ENCODE data around the gene NACC2.

The NACC2 gene

DNA sequence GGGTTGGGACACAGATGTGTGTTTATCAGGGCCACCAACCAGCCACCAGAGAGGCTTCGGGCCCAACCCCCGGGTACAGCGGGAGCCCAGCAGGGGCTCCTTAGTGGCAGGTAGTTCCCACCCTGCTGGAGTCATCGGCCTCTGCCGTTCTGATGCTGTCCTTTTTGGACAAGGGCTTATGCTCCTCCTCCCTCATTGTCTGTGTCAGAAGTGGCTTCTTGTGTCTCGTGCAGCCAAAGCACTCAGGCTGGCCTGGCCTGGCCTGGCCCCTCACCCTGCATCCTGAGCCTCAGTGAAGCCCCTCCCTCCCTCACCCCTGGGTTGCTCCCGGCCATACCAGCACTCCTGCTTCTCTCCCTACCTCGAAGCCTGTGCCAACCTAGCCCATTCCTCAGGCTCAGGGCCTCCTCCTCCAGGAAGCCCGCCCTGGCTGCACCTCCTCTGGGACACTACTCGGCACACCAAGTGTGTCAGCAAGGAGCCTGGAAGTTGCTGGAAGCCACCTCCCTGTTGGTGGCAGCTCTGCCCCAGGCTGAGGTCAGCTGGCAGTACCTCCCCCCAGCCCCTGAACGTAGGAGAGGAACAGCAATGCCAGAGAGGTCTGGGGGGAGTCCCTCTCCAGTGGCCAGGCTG is 129.8 kb downstream of the NACC2 start:
- H3K9me3 ChIP-seq (ENCODE audit: control insufficient read depth, low read length) = no peaks in the 10 kb centered on the region
- H3K36me3 ChIP-seq (ENCODE audit: control insufficient read depth, insufficient read depth, low read length, severe bottlenecking) = no peaks in the 10 kb centered on the region
- no peak overlapping the region for H3K9ac ChIP-seq (ENCODE audit: low read length)
- H3K4me3 ChIP-seq (ENCODE audit: low read length) = no peak overlapping the region
- H3K27me3 ChIP-seq (replicated peaks; ENCODE audit: control insufficient read depth, insufficient read depth, low read length) = peaks cover 25% of the 10 kb centered on the region
- DNase-seq (ENCODE audit: low read depth) = no peak
- H3K4me1 ChIP-seq (ENCODE audit: control insufficient read depth, insufficient read depth, low read length) = peaks cover 6% of the 10 kb centered on the region

DNA sequence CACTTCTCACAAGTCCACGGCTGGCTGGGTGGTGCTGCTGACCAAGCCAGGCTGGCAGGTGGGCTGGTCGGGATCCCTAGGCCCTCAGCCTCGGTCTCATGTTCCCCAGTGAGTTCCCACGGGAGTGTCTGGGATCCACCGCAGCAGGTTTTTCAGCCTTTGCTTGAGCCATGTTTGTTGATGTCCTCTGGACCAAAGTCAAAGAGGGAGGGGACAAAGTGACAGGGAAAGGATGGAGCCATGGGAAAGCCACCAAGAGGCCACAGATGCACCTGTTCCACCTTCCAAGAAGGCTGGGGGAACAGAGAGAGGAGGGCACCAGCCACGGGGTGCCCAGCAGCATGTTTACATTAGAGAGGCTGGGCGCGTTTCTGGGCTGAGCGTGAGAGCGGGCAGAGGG is 131.2 kb downstream of the NACC2 start:
- no peak for DNase-seq (ENCODE audit: low read depth)
- Histone ChIP-seq H3K36me3 (ENCODE audit: control insufficient read depth, insufficient read depth, low read length, severe bottlenecking) (no peaks in the 10 kb centered on the region), H3K9me3 (ENCODE audit: control insufficient read depth, low read length) (no peaks in the 10 kb centered on the region), H3K9ac (ENCODE audit: low read length) (no peak overlapping the region), H3K4me1 (ENCODE audit: control insufficient read depth, insufficient read depth, low read length) (peaks cover 13% of the 10 kb centered on the region), H3K4me3 (ENCODE audit: low read length) (no peak overlapping the region), H3K27me3 (replicated peaks; ENCODE audit: control insufficient read depth, insufficient read depth, low read length) (peaks cover 25% of the 10 kb centered on the region)

DNA sequence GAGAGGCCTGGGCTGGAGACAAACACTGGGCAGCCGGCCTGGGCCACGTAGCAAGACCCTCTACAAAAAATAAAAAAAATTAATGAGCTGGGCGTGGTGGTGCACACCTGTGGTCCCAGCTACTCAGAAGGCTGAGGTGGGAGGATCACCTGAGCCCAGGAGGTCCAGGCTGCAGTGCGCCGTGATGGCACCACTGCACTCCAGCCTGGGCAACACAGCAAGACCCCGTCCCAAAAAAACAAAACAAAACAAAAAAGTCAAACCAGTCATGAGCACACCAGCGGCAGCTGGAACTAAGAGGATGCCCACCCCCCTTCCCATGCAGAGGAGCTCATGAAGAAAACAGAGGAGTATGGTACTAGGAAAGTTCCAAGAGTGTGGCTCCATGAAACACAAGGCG is 131.8 kb downstream of the NACC2 start:
- Histone ChIP-seq H3K4me3 (ENCODE audit: low read length) (no peak overlapping the region), H3K9ac (ENCODE audit: low read length) (no peak overlapping the region)
- DNase-seq (ENCODE audit: low read depth) = no peak

DNA sequence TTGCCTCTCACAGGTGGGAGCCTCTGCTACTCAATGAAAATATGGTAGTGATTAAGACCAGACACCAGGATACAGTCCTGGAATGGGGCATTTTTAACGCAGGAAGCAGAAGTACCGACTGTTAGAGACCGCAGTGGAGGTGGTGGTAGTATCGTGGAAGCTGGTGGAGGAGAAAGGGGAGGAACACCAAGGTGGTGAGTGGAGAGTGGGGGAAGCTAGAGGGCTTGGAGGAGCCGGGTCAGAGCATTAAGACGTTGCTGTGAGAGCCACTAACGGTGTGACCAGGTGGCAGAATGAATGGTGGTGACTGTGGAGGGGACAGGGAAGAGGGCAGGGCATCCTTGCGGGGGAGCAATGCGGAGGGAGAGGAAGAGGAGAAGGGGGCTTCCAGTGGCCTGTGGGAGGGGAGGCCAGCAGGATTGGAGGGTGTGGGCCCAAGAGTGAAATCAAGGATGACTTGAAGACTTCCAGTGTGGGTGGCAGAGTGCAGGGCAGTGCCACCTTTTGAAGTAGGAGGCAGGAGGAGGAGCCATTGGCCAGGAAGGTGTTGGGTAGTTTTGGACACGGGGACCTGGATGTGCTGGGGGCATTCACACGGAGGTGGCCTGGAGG is 132.3 kb downstream of the NACC2 start:
- Histone ChIP-seq H3K9ac (ENCODE audit: low read length) (no peak overlapping the region), H3K27me3 (replicated peaks; ENCODE audit: control insufficient read depth, insufficient read depth, low read length) (peaks cover 25% of the 10 kb centered on the region), H3K4me3 (ENCODE audit: low read length) (no peak overlapping the region), H3K4me1 (ENCODE audit: control insufficient read depth, insufficient read depth, low read length) (peaks cover 7% of the 10 kb centered on the region), H3K9me3 (ENCODE audit: control insufficient read depth, low read length) (no peaks in the 10 kb centered on the region), H3K36me3 (ENCODE audit: control insufficient read depth, insufficient read depth, low read length, severe bottlenecking) (no peaks in the 10 kb centered on the region)
- DNase-seq (ENCODE audit: low read depth) = no peak

More for the DNA sequence above, 131.8 kb downstream of the NACC2 start:
- no peaks in the 10 kb centered on the region for H3K36me3 ChIP-seq (ENCODE audit: control insufficient read depth, insufficient read depth, low read length, severe bottlenecking)
- H3K27me3 ChIP-seq (replicated peaks; ENCODE audit: control insufficient read depth, insufficient read depth, low read length) = peaks cover 25% of the 10 kb centered on the region
- H3K4me1 ChIP-seq (ENCODE audit: control insufficient read depth, insufficient read depth, low read length) = peaks cover 8% of the 10 kb centered on the region
- no peaks in the 10 kb centered on the region for H3K9me3 ChIP-seq (ENCODE audit: control insufficient read depth, low read length)

DNA sequence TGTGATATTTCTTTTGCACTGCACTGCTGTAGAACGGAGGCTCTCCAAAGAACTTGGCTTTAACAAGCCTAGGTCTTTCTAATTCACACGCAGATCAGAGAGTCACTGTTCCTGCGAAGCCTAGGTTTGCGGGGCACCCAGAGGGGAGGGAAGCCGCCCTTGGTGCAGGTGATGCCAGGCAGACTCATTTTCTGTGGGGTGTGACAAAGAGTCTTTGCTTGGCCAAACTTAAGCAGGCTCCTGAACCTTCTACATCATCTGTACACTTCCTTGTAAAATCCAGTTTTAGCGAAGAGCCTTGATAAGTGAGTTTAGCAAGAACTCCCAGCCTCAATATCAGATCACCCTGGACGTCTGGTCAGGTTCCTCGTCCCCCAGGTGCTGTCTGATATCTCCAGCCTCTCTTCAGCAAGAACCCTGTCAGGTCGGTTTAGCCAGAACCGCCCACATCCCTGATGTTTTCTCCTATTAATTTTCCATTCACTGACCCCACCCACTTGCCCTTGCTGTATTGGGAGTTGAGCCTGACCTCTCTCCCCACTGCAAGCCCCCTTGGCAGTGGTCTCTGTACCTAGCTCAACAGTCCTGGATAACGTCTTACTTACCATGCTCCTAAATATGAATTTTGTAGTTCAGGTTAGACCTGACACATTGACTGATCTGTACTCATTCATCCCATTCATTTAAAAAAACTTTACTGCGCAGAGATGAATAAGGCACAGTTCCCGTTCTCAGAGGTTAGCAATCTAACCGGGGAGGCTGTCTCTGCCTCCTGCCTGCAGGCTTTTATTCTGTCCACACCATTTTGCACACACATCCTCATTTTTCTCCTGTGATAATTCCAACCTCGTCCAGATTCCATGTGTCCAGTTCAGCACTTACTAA is 133.0 kb downstream of the NACC2 start:
- H3K27me3 ChIP-seq (replicated peaks; ENCODE audit: control insufficient read depth, insufficient read depth, low read length) = peaks cover 25% of the 10 kb centered on the region
- no peak for DNase-seq (ENCODE audit: low read depth)
- H3K4me3 ChIP-seq (ENCODE audit: low read length) = no peak overlapping the region
- H3K36me3 ChIP-seq (ENCODE audit: control insufficient read depth, insufficient read depth, low read length, severe bottlenecking) = no peaks in the 10 kb centered on the region
- H3K9me3 ChIP-seq (ENCODE audit: control insufficient read depth, low read length) = no peaks in the 10 kb centered on the region
- peaks cover 7% of the 10 kb centered on the region for H3K4me1 ChIP-seq (ENCODE audit: control insufficient read depth, insufficient read depth, low read length)
- no peak overlapping the region for H3K9ac ChIP-seq (ENCODE audit: low read length)

DNA sequence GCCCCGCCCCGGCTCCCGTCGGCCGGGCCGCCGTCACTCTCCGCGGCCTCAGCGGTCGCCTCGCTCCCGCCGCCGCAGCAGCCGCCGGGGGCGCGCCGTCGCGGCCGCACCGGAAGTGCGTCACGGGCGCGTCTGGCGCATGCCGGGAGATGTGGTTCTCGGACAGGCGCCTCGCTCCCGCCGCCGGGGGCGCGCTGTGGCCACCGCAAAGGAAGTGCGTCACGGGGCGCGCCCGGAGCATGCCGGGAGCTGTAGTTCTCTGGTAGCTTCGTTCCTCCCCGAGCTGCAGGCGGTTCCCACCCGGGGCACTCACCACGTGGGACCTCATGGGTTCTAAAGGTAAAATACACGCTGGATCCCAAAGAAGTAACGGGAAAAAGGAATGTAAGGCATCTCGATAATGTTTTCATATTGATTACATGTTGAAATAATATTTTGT is 133.8 kb downstream of the NACC2 start, which contains the start of gene UBAC1:
UBAC1 (minus strand) TSS at position 97 of the 439 bp plus-strand sequence. CDS start 211 bp downstream, outside the sequence.
- peaks cover 25% of the 10 kb centered on the region for H3K27me3 ChIP-seq (replicated peaks; ENCODE audit: control insufficient read depth, insufficient read depth, low read length)
- H3K36me3 ChIP-seq (ENCODE audit: control insufficient read depth, insufficient read depth, low read length, severe bottlenecking) = no peaks in the 10 kb centered on the region
- no peaks in the 10 kb centered on the region for H3K9me3 ChIP-seq (ENCODE audit: control insufficient read depth, low read length)
- H3K9ac ChIP-seq (ENCODE audit: low read length) = peak within 1 kb of the TSS; percentile 92
- DNase-seq (ENCODE audit: low read depth) = peak; percentile 98
- H3K4me1 ChIP-seq (ENCODE audit: control insufficient read depth, insufficient read depth, low read length) = peaks cover 7% of the 10 kb centered on the region
- peak within 1 kb of the TSS; percentile 93 for H3K4me3 ChIP-seq (ENCODE audit: low read length)

DNA sequence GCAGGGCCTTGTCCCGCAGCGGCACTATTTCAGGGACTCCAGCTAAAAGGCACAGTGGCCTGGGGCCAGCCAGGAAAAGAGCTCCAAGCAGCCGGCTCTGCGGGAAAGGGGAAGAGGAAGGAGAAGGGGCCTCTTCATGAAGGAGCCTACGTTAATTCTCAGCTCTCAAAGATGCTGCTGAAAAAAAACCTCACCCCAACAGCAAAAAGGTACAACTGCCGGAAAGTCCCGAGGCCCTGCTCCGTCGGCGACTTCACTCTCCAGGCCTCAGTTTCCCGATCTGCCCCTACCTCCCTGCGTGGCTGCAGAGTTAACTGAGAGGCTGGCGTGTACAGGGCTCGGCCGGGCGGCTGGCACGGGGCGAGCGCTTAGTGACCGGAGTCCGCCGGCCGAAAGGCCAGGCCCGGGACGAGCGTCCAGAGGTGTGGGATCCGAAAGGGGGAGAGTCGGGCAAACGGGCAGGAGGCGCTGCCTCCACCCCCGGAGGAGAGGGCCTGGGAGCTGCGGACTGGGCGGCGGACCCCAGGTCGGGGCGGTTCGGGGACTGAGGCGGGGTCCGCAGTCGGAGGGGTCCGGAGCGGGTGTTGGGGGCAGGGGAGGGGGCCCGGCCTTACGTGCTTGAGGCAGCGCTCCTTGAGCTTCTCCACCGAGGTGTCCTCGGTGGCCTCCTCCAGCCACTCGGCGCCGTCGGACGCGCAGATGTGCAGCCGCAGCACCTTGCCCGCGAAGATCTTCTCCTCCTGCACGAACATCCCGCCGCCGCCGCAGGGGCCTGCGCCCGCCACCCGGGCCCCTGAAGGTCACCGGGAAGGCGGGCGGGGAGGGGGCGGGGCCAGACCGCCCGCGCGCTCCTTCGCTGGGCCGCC is 134.4 kb downstream of the NACC2 start:
- Histone ChIP-seq H3K9ac (ENCODE audit: low read length) (peak overlapping the region; percentile 92), H3K4me3 (ENCODE audit: low read length) (peak overlapping the region; percentile 93), H3K4me1 (ENCODE audit: control insufficient read depth, insufficient read depth, low read length) (peaks cover 7% of the 10 kb centered on the region), H3K36me3 (ENCODE audit: control insufficient read depth, insufficient read depth, low read length, severe bottlenecking) (no peaks in the 10 kb centered on the region), H3K9me3 (ENCODE audit: control insufficient read depth, low read length) (no peaks in the 10 kb centered on the region), H3K27me3 (replicated peaks; ENCODE audit: control insufficient read depth, insufficient read depth, low read length) (peaks cover 25% of the 10 kb centered on the region)
- peak; percentile 70 for DNase-seq (ENCODE audit: low read depth)

DNA sequence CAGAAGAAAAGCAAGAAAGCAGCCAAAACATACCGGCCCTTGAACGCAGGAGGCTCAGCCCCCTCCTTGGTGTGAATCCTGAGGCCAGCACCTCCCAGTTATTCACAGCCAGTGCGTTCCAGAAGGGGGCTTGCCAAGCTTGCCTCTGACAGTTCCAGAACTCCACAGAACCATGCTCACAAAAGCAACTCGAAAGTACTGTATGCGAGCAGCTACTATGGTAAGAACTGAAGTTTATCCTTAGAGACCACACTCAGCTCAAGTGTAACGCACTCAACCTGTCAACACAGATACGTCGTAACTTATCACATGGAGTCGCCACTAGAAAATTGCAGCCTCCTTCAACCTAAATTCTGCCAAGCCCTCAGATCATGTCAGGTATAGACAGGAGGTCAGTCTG is 135.3 kb downstream of the NACC2 start:
- Histone ChIP-seq H3K4me1 (ENCODE audit: control insufficient read depth, insufficient read depth, low read length) (peaks cover 7% of the 10 kb centered on the region), H3K4me3 (ENCODE audit: low read length) (peak overlapping the region; percentile 93), H3K9ac (ENCODE audit: low read length) (peak overlapping the region; percentile 92), H3K27me3 (replicated peaks; ENCODE audit: control insufficient read depth, insufficient read depth, low read length) (peaks cover 19% of the 10 kb centered on the region), H3K9me3 (ENCODE audit: control insufficient read depth, low read length) (no peaks in the 10 kb centered on the region), H3K36me3 (ENCODE audit: control insufficient read depth, insufficient read depth, low read length, severe bottlenecking) (no peaks in the 10 kb centered on the region)
- no peak for DNase-seq (ENCODE audit: low read depth)

DNA sequence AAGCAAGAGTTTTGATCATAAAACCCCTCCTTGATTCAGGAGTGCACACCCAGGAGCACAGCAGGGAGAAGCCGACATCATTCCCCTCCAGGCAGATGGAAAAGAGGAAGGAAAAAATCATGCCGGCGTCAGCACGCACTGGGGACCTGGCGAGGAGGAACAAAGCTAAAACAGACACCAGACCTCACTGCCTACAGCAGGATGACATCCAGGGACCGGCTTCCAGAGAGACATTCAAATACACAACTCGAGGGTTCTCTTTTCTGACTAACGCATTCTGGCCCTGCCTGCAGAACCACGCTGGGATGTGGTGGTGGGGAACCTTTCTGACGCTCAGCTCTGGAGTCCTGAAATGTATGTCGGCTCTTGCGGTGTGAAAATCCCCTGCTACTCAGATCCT is 136.6 kb downstream of the NACC2 start:
- DNase-seq (ENCODE audit: low read depth) = no peak
- peaks cover 7% of the 10 kb centered on the region for H3K4me1 ChIP-seq (ENCODE audit: control insufficient read depth, insufficient read depth, low read length)
- H3K9ac ChIP-seq (ENCODE audit: low read length) = no peak overlapping the region
- H3K36me3 ChIP-seq (ENCODE audit: control insufficient read depth, insufficient read depth, low read length, severe bottlenecking) = peaks cover 3% of the 10 kb centered on the region
- H3K4me3 ChIP-seq (ENCODE audit: low read length) = no peak overlapping the region
- no peaks in the 10 kb centered on the region for H3K9me3 ChIP-seq (ENCODE audit: control insufficient read depth, low read length)
- H3K27me3 ChIP-seq (replicated peaks; ENCODE audit: control insufficient read depth, insufficient read depth, low read length) = peaks cover 6% of the 10 kb centered on the region

DNA sequence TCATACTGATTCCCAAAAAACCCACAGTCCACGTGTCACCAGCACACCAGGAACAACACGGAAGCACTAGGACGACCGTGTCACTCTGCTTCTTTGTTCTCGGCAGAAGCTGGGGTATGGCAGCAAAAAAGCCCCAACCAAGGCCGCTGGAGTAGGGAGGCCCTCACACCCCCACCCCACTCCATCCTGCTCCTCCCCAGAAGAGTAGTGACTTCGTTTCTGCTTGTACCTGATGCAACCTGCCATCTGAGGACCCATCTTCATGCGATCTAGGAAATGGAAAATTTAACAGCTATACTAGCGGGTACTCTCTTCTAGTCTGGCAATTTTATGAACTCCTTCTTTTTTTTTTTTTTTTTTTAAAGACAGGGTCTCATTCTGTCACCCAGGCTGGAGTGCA is 137.7 kb downstream of the NACC2 start:
- peaks cover 11% of the 10 kb centered on the region for H3K36me3 ChIP-seq (ENCODE audit: control insufficient read depth, insufficient read depth, low read length, severe bottlenecking)
- no peak overlapping the region for H3K9ac ChIP-seq (ENCODE audit: low read length)
- DNase-seq (ENCODE audit: low read depth) = no peak
- H3K4me3 ChIP-seq (ENCODE audit: low read length) = no peak overlapping the region
- no peaks in the 10 kb centered on the region for H3K9me3 ChIP-seq (ENCODE audit: control insufficient read depth, low read length)
- peaks cover 6% of the 10 kb centered on the region for H3K27me3 ChIP-seq (replicated peaks; ENCODE audit: control insufficient read depth, insufficient read depth, low read length)
- H3K4me1 ChIP-seq (ENCODE audit: control insufficient read depth, insufficient read depth, low read length) = peaks cover 7% of the 10 kb centered on the region

Measured in adipocyte (in vitro differentiated cells).